Measurements from ENCODE around the gene ITIH5. TPM values are rescaled to one million over a fixed set of nuclear protein-coding genes. Genes with fewer than 3 reads are reported as not detected.

Gene ITIH5
- total and polyA plus RNA-seq, 9 of the 15 experiments (the other 6 are each of a cell fraction or from before 2014, with no cell fraction given): 0.52 to 4.5 (median 2.6) TPM

- TF ChIP-seq E2F1 (CRISPR knock-in tag; IDR thresholded peaks at IDR 0.05): no peak
- no peak for TF ChIP-seq ZNF232 (CRISPR knock-in tag; IDR thresholded peaks at IDR 0.05)
- no peak for TF ChIP-seq SUPT5H (IDR thresholded peaks at IDR 0.05)
- no peak for TF ChIP-seq PHF21A (IDR thresholded peaks at IDR 0.05; ENCODE audit: borderline replicate concordance, low read depth)
- no peak for TF ChIP-seq ZNF12 (CRISPR knock-in tag; IDR thresholded peaks at IDR 0.05)
- TF ChIP-seq ATF3 (IDR thresholded peaks at IDR 0.05): peak; percentile 78; the same call in 1 of the 2 replicates
- no peak for TF ChIP-seq ATF3 (CRISPR knock-in tag; conservative IDR thresholded peaks at IDR 0.05)
- TF ChIP-seq ZZZ3 (IDR thresholded peaks at IDR 0.05): no peak
- TF ChIP-seq ZNF184 (CRISPR knock-in tag; IDR thresholded peaks at IDR 0.05): no peak
- no peak for TF ChIP-seq FOXK2 (conservative IDR thresholded peaks at IDR 0.05 in 1 of 2, IDR thresholded peaks at IDR 0.05 in 1 of 2; ENCODE audit: low read depth in 2 of 2)
- no peak for TF ChIP-seq NFRKB (IDR thresholded peaks at IDR 0.05; ENCODE audit: low read depth)
- TF ChIP-seq MAX (CRISPR knock-in tag; IDR thresholded peaks at IDR 0.05): no peak
- TF ChIP-seq MXI1 (IDR thresholded peaks at IDR 0.05; ENCODE audit: low read depth, low read length): no peak
- TF ChIP-seq ELK1 (CRISPR knock-in tag; IDR thresholded peaks at IDR 0.05): no peak
- peak in 1 of 2 experiments; percentile 65; a peak in 2 of 4 replicates for TF ChIP-seq RCOR1 (IDR thresholded peaks at IDR 0.05; ENCODE audit: borderline replicate concordance in 1 of 2, low read depth in 2 of 2, low read length in 2 of 2)
- no peak for TF ChIP-seq ZNF785 (CRISPR knock-in tag; IDR thresholded peaks at IDR 0.05)
- TF ChIP-seq POLR2A (conservative IDR thresholded peaks at IDR 0.05): no peak
- TF ChIP-seq RBM14 (IDR thresholded peaks at IDR 0.05; ENCODE audit: borderline replicate concordance, insufficient read depth, low read depth, low read length): no peak
- TF ChIP-seq MCM5 (IDR thresholded peaks at IDR 0.05; ENCODE audit: low read depth): no peak
- no peak for TF ChIP-seq KLF10 (CRISPR knock-in tag; IDR thresholded peaks at IDR 0.05)
- TF ChIP-seq KDM4B (IDR thresholded peaks at IDR 0.05; ENCODE audit: borderline replicate concordance in 2 of 2, low read depth in 1 of 2): no peak
- no peak for TF ChIP-seq NCOA1 (IDR thresholded peaks at IDR 0.05; ENCODE audit: low read depth)
- no peak for TF ChIP-seq MYNN (IDR thresholded peaks at IDR 0.05)
- no peak for TF ChIP-seq MYNN (CRISPR knock-in tag; IDR thresholded peaks at IDR 0.05)
- no peak for TF ChIP-seq TCF3 (CRISPR knock-in tag; IDR thresholded peaks at IDR 0.05)
- no peak for TF ChIP-seq CHAMP1 (IDR thresholded peaks at IDR 0.05)
Observed at GRCh38 chr10:7610651-7611389, 55.9 kb downstream of the ITIH5 start (continued).
